ENCODE results near the gene ADAM10. TPM values are rescaled to one million over a fixed set of nuclear protein-coding genes. Genes with fewer than 3 reads are reported as not detected.

Gene ADAM10
- total RNA-seq, 4 donors from 2014 or later, result 42.9 to 83.3 (median 62.7) TPM

GRCh38 chr15:58585693-58586443 is 163.6 kb downstream of the ADAM10 start:
- DNase-seq, result no peak
- no peak for TF ChIP-seq CTCF (IDR thresholded peaks at IDR 0.05)
- no peak for TF ChIP-seq POLR2A (IDR thresholded peaks at IDR 0.05)
- Histone ChIP-seq H3K27ac (no peak overlapping the region), H3K27me3 (no peaks in the 10 kb centered on the region), H3K9me3 (no peaks in the 10 kb centered on the region), H3K4me1 (no peaks in the 10 kb centered on the region), H3K4me3 (no peak overlapping the region), H3K36me3 (no peaks in the 10 kb centered on the region)

- no peak for TF ChIP-seq POLR2A (IDR thresholded peaks at IDR 0.05)
- Histone ChIP-seq H3K4me1 (no peaks in the 10 kb centered on the region), H3K27me3 (no peaks in the 10 kb centered on the region), H3K36me3 (no peaks in the 10 kb centered on the region), H3K27ac (no peak overlapping the region), H3K4me3 (no peak overlapping the region), H3K9me3 (no peaks in the 10 kb centered on the region)
- DNase-seq, result no peak
Measured at GRCh38 chr15:58584789-58585461, 164.6 kb downstream of the ADAM10 start.

GRCh38 chr15:58583171-58583908 is 166.2 kb downstream of the ADAM10 start:
- no peaks in the 10 kb centered on the region for H3K27me3 ChIP-seq
- TF ChIP-seq CTCF (IDR thresholded peaks at IDR 0.05), result no peak
- H3K4me3 ChIP-seq, result no peak overlapping the region

GRCh38 chr15:58582160-58582559 is 167.3 kb downstream of the ADAM10 start:
- H3K27me3 ChIP-seq, result no peaks in the 10 kb centered on the region
- H3K27ac ChIP-seq, result no peak overlapping the region
- H3K4me1 ChIP-seq, result no peaks in the 10 kb centered on the region
- H3K9me3 ChIP-seq, result no peaks in the 10 kb centered on the region
- TF ChIP-seq POLR2A (IDR thresholded peaks at IDR 0.05), result no peak
- no peak for TF ChIP-seq CTCF (IDR thresholded peaks at IDR 0.05)
- no peaks in the 10 kb centered on the region for H3K36me3 ChIP-seq
- DNase-seq, result no peak
- no peak overlapping the region for H3K4me3 ChIP-seq

More at GRCh38 chr15:58583171-58583908, 166.2 kb downstream of the ADAM10 start:
- Histone ChIP-seq H3K36me3 (no peaks in the 10 kb centered on the region), H3K9me3 (no peaks in the 10 kb centered on the region), H3K4me1 (no peaks in the 10 kb centered on the region), H3K27ac (no peak overlapping the region)
- DNase-seq, result no peak

- Histone ChIP-seq H3K4me3 (no peak overlapping the region), H3K4me1 (peaks cover 0 to 10% (median 1%) of the 10 kb centered on the region in 4 donors), H3K9me3 (no peaks in the 10 kb centered on the region), H3K27ac (no peak overlapping the region), H3K27me3 (no peaks in the 10 kb centered on the region), H3K36me3 (no peaks in the 10 kb centered on the region)
- TF ChIP-seq POLR2A (IDR thresholded peaks at IDR 0.05) (no peak), CTCF (IDR thresholded peaks at IDR 0.05) (no peak)
- no peak for DNase-seq
Measured at GRCh38 chr15:58576657-58577056, 172.8 kb downstream of the ADAM10 start.

All from Peyer's patch (tissue), 4 donors.